Activated naive CD8-positive, alpha-beta T cell treated with anti-CD3 and anti-CD28 coated beads, Interleukin-2, amount 50 U/mL, for 16 hours (primary cell): Measurements from ENCODE around the gene TMEM235.

Experiments used
- DNase-seq: peaks from one replicate; pipeline ENCODE4 v3.0.0-alpha.2; 2020; ENCODE audit warnings: low read depth, low spot score

The TMEM235 gene

GRCh38 chr17:78272181-78272913 lies 40.9 kb downstream of the TMEM235 start:
- peak; percentile 20 for DNase-seq

DNA sequence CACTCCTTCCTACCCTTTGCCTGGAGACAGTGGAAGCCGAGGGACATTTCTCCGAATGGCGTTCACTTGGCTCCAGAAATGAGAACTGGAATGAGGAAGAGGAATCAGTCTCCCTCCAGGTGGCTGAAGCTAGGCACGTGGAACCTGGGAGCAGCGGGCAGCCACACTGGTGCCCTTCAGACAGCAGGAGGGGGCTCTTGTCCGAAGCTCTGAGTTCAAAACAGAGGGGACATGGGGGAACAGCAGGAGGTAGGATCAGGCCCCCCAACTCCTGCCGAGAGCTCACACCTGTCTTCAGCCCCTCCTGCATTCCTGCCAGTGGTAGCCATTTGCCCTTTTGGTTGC lies 41.5 kb downstream of the TMEM235 start:
- DNase-seq = no peak

GRCh38 chr17:78273813-78274212 lies 42.4 kb downstream of the TMEM235 start:
- no peak for DNase-seq

DNA sequence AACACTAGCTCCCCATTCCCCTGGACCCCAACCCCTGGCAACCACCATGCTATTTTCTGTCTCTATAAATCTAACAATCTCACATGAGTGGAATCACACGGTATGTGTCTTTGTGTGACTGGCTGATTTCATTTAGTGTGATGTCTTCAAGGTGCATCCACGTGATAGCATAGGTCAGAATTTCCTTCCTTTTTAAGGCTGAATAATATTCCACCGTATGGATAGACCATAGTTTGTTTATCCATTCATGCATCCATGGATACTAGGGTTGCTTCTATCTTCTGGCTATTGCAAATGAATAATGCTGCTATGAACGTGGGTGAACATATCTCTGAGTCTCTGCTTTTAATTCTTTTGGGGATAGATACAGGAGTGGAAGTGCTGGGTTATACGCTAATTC lies 43.9 kb downstream of the TMEM235 start:
- no peak for DNase-seq

DNA sequence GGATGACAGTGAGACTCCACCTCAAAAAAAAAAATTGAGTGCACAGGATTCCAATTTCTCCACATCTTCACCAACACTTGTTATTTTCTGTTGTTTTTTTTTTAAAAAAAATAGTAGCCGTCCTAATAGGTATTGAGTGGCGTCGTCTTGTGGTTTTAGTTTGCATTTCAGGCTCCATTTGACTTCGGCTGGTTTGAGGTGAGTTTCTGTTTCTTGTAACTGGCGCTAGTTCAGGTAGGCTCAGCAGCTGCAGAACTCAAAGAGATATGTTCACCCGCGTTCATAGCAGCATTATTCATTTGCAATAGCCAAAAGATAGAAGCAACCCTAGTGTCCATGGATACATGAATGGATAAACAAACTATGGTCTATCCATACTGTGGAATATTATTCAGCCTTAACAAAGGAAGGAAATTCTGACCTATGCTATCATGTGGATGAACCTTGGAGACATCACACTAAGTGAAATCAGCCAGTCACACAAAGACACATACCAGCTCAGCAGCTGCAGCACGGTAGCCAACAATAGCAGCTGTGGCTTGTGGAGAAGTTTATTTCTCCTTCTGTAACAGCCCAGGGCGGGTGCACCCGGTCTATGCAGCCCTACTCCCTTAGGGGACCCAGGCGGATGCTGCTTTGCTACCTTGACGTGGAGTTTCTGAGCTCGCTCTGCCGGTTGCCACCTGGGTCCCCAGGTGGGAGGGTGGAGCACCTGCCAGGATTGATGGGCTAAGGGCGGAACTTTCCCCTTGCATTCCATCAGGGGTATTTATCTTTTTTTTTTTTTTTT lies 44.9 kb downstream of the TMEM235 start:
- DNase-seq = no peak

DNA sequence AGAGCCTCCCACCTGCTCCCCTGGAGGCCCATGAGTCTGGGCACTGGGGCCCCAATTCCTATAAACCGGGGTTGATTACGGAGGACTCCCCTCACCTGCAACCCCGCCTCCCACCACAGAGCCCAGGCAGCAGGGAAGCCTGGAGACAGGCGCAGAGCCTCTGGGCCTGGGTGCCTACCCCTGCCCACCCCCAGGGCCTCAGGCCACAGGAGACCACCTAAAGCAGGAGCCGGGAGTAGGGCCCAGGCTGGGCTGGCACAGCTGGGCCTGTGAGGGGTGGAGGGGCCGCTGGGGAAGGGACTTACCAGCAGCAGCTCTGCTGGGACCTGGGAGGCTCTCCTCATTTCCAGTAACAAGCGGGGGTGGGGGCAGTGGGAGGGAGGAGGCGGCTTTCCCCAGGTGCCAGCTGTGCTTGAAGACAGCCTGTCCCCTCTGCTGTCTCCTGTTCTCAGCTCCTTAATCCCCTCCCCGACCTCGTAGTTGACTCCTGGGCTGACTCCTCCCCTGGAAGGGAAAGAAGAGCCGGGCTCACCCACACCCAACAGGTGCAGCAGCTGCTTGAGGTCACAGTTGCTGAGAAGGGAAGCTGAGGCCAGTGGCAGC lies 46.8 kb downstream of the TMEM235 start:
- DNase-seq = no peak

- DNase-seq = no peak
These were observed 48.0 kb downstream of the TMEM235 start for GRCh38 chr17:78279360-78279990.

GRCh38 chr17:78281249-78281845 lies 49.9 kb downstream of the TMEM235 start:
- DNase-seq = no peak

GRCh38 chr17:78284146-78284545 lies 52.7 kb downstream of the TMEM235 start:
- no peak for DNase-seq

DNA sequence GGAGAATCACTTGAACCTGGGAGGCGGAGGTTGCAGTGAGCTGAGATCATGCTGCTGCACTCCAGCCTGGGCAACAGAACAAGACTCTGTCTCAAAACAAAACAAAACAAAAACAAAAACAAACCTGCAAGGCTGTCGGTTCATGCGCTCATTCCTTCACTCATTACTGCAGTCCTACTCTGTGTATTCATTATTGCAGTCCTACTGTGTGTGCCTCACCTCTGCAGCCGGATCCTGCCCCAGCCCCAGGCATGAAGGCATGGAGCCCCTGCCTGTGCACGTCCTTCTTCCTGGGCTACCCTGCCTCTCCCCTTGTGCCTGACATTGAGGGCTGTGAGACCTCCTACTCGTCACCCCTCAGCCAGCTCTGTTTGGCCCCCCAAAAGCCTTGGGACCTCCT lies 57.6 kb downstream of the TMEM235 start:
- DNase-seq = no peak

DNA sequence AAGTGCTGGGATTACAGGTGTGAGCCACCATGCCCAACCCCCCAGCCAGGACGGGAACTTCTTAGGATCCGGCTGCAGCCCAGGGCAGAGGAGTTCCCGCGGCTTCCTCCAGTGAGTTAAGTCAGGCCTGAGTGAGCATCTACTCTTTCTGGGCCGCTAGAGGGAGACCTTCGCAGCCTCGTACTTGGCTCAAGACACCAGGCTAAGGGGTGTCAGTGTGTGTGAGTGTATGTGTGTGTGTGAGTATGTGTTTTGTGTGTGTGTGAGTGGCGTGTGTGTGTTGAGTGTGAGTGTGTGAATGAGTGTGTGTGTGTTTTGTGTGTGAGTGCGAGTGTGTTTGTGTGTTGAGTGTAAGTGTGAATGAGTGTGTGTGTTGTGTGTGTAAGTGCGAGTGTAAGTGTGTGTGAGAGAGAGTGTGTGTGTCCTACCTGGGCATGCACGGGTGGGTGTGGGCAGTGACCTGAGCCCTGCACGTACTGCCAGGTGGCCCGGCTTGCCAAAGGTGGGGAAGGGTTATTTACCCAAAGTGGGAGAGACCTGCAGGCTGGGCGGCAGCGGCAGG lies 58.5 kb downstream of the TMEM235 start:
- DNase-seq = peak; percentile 44
